Natural killer cell (primary cell): ENCODE results near the gene OR10H5. TPM values are rescaled to one million over a fixed set of nuclear protein-coding genes. Genes with fewer than 3 reads are reported as not detected.

Experiments
- ATAC-seq, 3 donors: fragments of 150-1000 bp in 2 of 3; fragments of 200-7000 bp in 1 of 3; cut with Tn5 transposase; 1 replicate in 1 of 3; 2 replicates in 2 of 3; pipeline ENCODE4 v1.10.0; 2021; ENCODE audit warnings: mild to moderate bottlenecking in 2 of 3, moderate library complexity in 2 of 3
- DNase-seq, 2 donors: peaks; one replicate each; pipeline versions ENCODE4 v3.0.0 to v3.0.0-alpha.2; 2013 to 2021; ENCODE audit warnings: mixed read lengths in 1 of 2
- H3K27ac ChIP-seq: one replicate; pipeline ENCODE4 v1.5.1; 2013; ENCODE audit warnings: mild to moderate bottlenecking, low read length
- H3K27me3 ChIP-seq: one replicate; pipeline ENCODE4 v1.6.1; 2013; ENCODE audit warnings: low read length; ENCODE audit not compliant: control insufficient read depth, insufficient read depth
- H3K36me3 ChIP-seq: one replicate; pipeline ENCODE4 v1.6.1; 2013; ENCODE audit warnings: low read length; ENCODE audit not compliant: control insufficient read depth, insufficient read depth
- H3K4me1 ChIP-seq: one replicate; pipeline ENCODE4 v1.6.1; 2013; ENCODE audit warnings: low read length; ENCODE audit not compliant: control insufficient read depth, insufficient read depth
- H3K4me3 ChIP-seq: one replicate; pipeline ENCODE4 v1.5.1; 2013; ENCODE audit warnings: low read length
- H3K9me3 ChIP-seq: one replicate; pipeline ENCODE4 v1.6.1; 2013; ENCODE audit warnings: low read length; ENCODE audit not compliant: control insufficient read depth, insufficient read depth
- H3K27ac Mint-ChIP-seq, 2 donors: one replicate each; pipeline ENCODE4 v1.8.0; 2022; ENCODE audit warnings: mild to moderate bottlenecking in 2 of 2, mixed read lengths in 2 of 2, moderate library complexity in 1 of 2
- H3K27me3 Mint-ChIP-seq, 2 donors: one replicate each; pipeline ENCODE4 v1.8.0; 2022; ENCODE audit warnings: low read depth in 2 of 2, mixed read lengths in 2 of 2
- H3K36me3 Mint-ChIP-seq: one replicate; pipeline ENCODE4 v1.8.0; 2022; ENCODE audit warnings: mixed read lengths
- H3K4me1 Mint-ChIP-seq, 2 donors: one replicate each; pipeline ENCODE4 v1.8.0; 2022; ENCODE audit warnings: mixed read lengths in 2 of 2
- H3K4me3 Mint-ChIP-seq: one replicate; pipeline ENCODE4 v1.8.0; 2022; ENCODE audit warnings: mild to moderate bottlenecking, moderate library complexity, mixed read lengths
- H3K9me3 Mint-ChIP-seq, 2 donors: one replicate each; pipeline ENCODE4 v1.8.0; 2022; ENCODE audit warnings: mixed read lengths in 2 of 2
- CTCF ChIP-seq: fragments of 200-600 bp; IDR thresholded peaks from one replicate; pipeline ENCODE4 v1.8.0; 2022; ENCODE audit warnings: antibody characterized with exemption
- WGBS: methylation state at CpG from one replicate; pipeline ENCODE4 v1.1.7; 2013; ENCODE audit warnings: missing lambda C conversion rate; ENCODE audit not compliant: insufficient coverage; 5-methylcytosine and 5-hydroxymethylcytosine counted together
- intact Hi-C: fragments of 100-400 bp; cut with micrococcal nuclease; formaldehyde crosslinking; loops from one replicate; pipeline ENCODE4 v1.14.2; 2022
- total RNA-seq, 4 donors: library from RNA; stranded (reverse); fragments of 120-200 nt in 1 of 4; gene quantifications; one replicate each; pipeline versions ENCODE4 v1.2.3 to v1.2.4, GENCODE V29; 2013 to 2022

The OR10H5 gene
- total RNA-seq, 3 donors from 2014 or later (not counting 1 experiment from before 2014, with no cell fraction given) = not detected

GRCh38 chr19:15850385-15850784, 62.9 kb downstream of the OR10H5 start:
- H3K9me3 Mint-ChIP-seq = no peaks in the 10 kb centered on the region
- WGBS = 97% methylated on average over 3 of the region's 3 CpGs
- intact Hi-C loops = no loop called here

More at GRCh38 chr19:15850385-15850784, 62.9 kb downstream of the OR10H5 start:
- no peak for ATAC-seq
- TF ChIP-seq CTCF = no peak
- Mint-ChIP-seq H3K4me3 (no peak overlapping the region), H3K27ac (no peak overlapping the region), H3K27me3 (no peaks in the 10 kb centered on the region), H3K4me1 (peaks cover 2 to 4% of the 10 kb centered on the region in 2 donors), H3K36me3 (no peaks in the 10 kb centered on the region)
- no peaks in the 10 kb centered on the region for H3K9me3 ChIP-seq
- H3K27me3 ChIP-seq = no peaks in the 10 kb centered on the region
- no peak overlapping the region for H3K4me3 ChIP-seq
- no peak for DNase-seq
- no peak overlapping the region for H3K27ac ChIP-seq
- H3K36me3 ChIP-seq = no peaks in the 10 kb centered on the region
- peaks cover 5% of the 10 kb centered on the region for H3K4me1 ChIP-seq

Other genes starting within 250 kb of the OR10H5 start
- gene CYP4F8, start 172.4 kb upstream of the OR10H5 start, total RNA-seq = not detected
- gene CYP4F3, start 146.8 kb upstream of the OR10H5 start, total RNA-seq = 1 to 10 TPM in 1 of 3 donors, under 1 TPM in 1, not detected in 1; 0.07 to 3.4 TPM
- 1 to 10 TPM in 1 of 3 donors, under 1 TPM in 1, not detected in 1; 0.43 to 3.9 TPM for gene CYP4F12, start 114.6 kb upstream of the OR10H5 start, total RNA-seq
- not detected for gene OR10H2, start 59.6 kb upstream of the OR10H5 start, total RNA-seq
- gene OR10H3, start 49.7 kb upstream of the OR10H5 start, total RNA-seq = not detected
- under 1 TPM in 2 of 3 donors, not detected in 1; 0.08 to 0.12 TPM for gene OR10H1, start 28.0 kb downstream of the OR10H5 start, total RNA-seq
- under 1 TPM in 1 of 3 donors, not detected in 2; 0.75 TPM for gene CYP4F2, start 110.4 kb downstream of the OR10H5 start, total RNA-seq
- not detected for gene CYP4F11, start 146.9 kb downstream of the OR10H5 start, total RNA-seq
- not detected for gene OR10H4, start 161.3 kb downstream of the OR10H5 start, total RNA-seq